Small intestine (tissue), 7 donors: ENCODE measurements around the gene KCNK7. TPM values are rescaled to one million over a fixed set of nuclear protein-coding genes. Genes with fewer than 3 reads are reported as not detected.
A peak's percentile ranks its signal among the peaks of the same experiment; 100 is the strongest.

Source experiments
- DNase-seq, 2 donors: peaks; one replicate each; pipeline versions ENCODE4 v3.0.0 to v3.0.0-alpha.2; 2013
- FAIRE-seq: peaks from 2 replicates; lab custom pipeline; 2012; peaks lifted over from hg19 to GRCh38; lab: Jason Lieb, UNC
- H3K27ac ChIP-seq, 3 donors: one replicate each; pipeline ENCODE4 v1.5.1; 2013; ENCODE audit warnings: low read length in 2 of 3, mild to moderate bottlenecking in 2 of 3, control low read depth in 1 of 3, inconsistent platforms in 1 of 3, low read depth in 1 of 3, moderate library complexity in 1 of 3
- H3K27me3 ChIP-seq, 3 donors: one replicate each; pipeline ENCODE4 v1.6.1; 2013; ENCODE audit warnings: low read length in 3 of 3, inconsistent platforms in 1 of 3; ENCODE audit not compliant: control insufficient read depth in 3 of 3, insufficient read depth in 3 of 3
- H3K36me3 ChIP-seq, 3 donors: one replicate each; pipeline ENCODE4 v1.6.1; 2013; ENCODE audit warnings: low read length in 3 of 3, inconsistent platforms in 1 of 3, low read depth in 1 of 3, mild to moderate bottlenecking in 1 of 3, moderate library complexity in 1 of 3; ENCODE audit not compliant: control insufficient read depth in 3 of 3, insufficient read depth in 2 of 3
- H3K4me1 ChIP-seq, 3 donors: one replicate each; pipeline ENCODE4 v1.6.1; 2013; ENCODE audit warnings: low read length in 2 of 3, inconsistent platforms in 1 of 3, low read depth in 1 of 3, mild to moderate bottlenecking in 1 of 3, moderate library complexity in 1 of 3; ENCODE audit not compliant: control insufficient read depth in 3 of 3, insufficient read depth in 2 of 3
- H3K4me3 ChIP-seq, 3 donors: one replicate each; pipeline ENCODE4 v1.5.1; 2013; ENCODE audit warnings: low read length in 3 of 3, control low read depth in 1 of 3, inconsistent platforms in 1 of 3, low read depth in 1 of 3, mild to moderate bottlenecking in 1 of 3, moderate library complexity in 1 of 3
- H3K9me3 ChIP-seq, 2 donors: one replicate each; pipeline ENCODE4 v1.6.1; 2013; ENCODE audit warnings: low read depth in 1 of 2, low read length in 1 of 2; ENCODE audit not compliant: control insufficient read depth in 2 of 2, insufficient read depth in 1 of 2
- WGBS, 3 donors: extraction: QIAGEN DNeasy Blood & Tissue Kit; methylation state at CpG; one replicate each; pipeline ENCODE4 v1.1.7; 2013; 5-methylcytosine and 5-hydroxymethylcytosine counted together
- polyA plus RNA-seq, 4 donors: library from polyadenylated mRNA; stranded (reverse) in 3 of 4; unstranded in 1 of 4; fragments of 200-250 nt in 3 of 4; fragments of 120-200 nt in 1 of 4; gene quantifications; one replicate each; pipeline versions ENCODE4 v1.2.1 to v1.2.3, GENCODE V29; 2013
- donor health status: healthy with polysubstance abuse.
- donor health status: control.
- donor health status: control.
- donor health status: Bipolar disorder and iron deficiency.
- donor health status: healthy.

The KCNK7 gene
- polyA plus RNA-seq, 4 donors = 0.84 to 31.1 (median 0.89) TPM; not detected in 1

DNA sequence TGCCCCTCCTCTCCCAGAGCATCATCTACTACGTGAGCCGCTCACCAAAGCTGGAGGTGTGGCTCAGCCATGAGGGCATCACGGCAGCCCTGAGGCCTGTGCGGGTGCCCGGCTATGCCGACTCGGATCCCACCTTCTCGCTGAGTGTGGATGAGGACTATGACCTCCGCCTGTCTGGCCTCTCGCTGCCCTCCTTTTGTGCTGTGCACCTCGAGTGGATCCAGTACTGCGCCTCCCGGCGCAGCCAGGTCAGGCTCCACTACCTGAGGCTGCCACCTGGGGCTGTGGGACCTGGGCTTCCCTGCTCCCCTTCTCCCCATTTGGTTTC, 38.5 kb upstream of the KCNK7 start:
- Histone ChIP-seq H3K4me1 (peaks cover 0 to 13% (median 0%) of the 10 kb centered on the region in 3 donors), H3K9me3 (no peaks in the 10 kb centered on the region), H3K27ac (no peak overlapping the region), H3K27me3 (no peaks in the 10 kb centered on the region), H3K4me3 (no peak overlapping the region), H3K36me3 (peaks cover 18 to 85% (median 36%) of the 10 kb centered on the region in 3 donors)
- FAIRE-seq (no peak), DNase-seq (no peak)
- WGBS, 3 donors = 90 to 93% (median 91%) methylated on average over 14 of the region's 14 CpGs

- FAIRE-seq = no peak
- WGBS, 3 donors = 81 to 88% (median 84%) methylated on average over 20 of the region's 20 CpGs
Observed at GRCh38 chr11:65633390-65634108, 37.9 kb upstream of the KCNK7 start.

GRCh38 chr11:65630215-65630614, 34.6 kb upstream of the KCNK7 start:
- FAIRE-seq = no peak
- H3K9me3 ChIP-seq = no peaks in the 10 kb centered on the region
- no peak overlapping the region for H3K4me3 ChIP-seq
- no peak overlapping the region for H3K27ac ChIP-seq
- WGBS, 3 donors = 87 to 90% (median 87%) methylated on average over 11 of the region's 11 CpGs
- H3K36me3 ChIP-seq = peaks cover 24 to 99% (median 38%) of the 10 kb centered on the region in 3 donors
- H3K4me1 ChIP-seq = no peaks in the 10 kb centered on the region
- no peaks in the 10 kb centered on the region for H3K27me3 ChIP-seq
- DNase-seq = no peak

More at GRCh38 chr11:65633390-65634108, 37.9 kb upstream of the KCNK7 start:
- H3K4me3 ChIP-seq = no peak overlapping the region
- H3K4me1 ChIP-seq = peaks cover 0 to 11% (median 0%) of the 10 kb centered on the region in 3 donors
- peaks cover 18 to 90% (median 40%) of the 10 kb centered on the region in 3 donors for H3K36me3 ChIP-seq
- no peak for DNase-seq
- H3K27ac ChIP-seq = no peak overlapping the region
- no peaks in the 10 kb centered on the region for H3K27me3 ChIP-seq
- no peaks in the 10 kb centered on the region for H3K9me3 ChIP-seq

DNA sequence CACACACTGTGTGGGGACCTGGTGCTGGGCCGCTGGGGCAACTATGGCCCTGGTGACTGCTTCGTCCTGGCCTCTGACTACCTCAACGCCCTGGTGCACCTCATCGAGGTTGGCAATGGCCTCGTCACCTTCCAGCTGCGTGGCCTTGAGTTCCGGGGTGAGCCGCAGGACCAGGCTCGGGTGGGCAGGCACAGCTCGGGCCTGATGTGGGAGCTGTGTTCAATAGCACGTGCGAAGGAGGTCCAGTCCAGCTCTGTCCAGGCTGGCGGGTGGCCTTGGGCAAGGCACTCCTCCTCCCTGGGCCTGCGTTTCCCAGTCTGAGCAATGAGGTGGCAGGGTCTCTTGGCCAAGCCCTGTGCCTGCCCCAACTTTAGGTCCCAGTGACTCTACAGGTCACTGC, 34.0 kb upstream of the KCNK7 start:
- Histone ChIP-seq H3K27ac (no peak overlapping the region), H3K9me3 (no peaks in the 10 kb centered on the region), H3K4me1 (no peaks in the 10 kb centered on the region), H3K4me3 (no peak overlapping the region), H3K36me3 (peaks cover 23 to 99% (median 34%) of the 10 kb centered on the region in 3 donors), H3K27me3 (no peaks in the 10 kb centered on the region)
- WGBS, 3 donors = 95 to 96% (median 96%) methylated on average over 14 of the region's 14 CpGs
- FAIRE-seq (no peak), DNase-seq (no peak)

DNA sequence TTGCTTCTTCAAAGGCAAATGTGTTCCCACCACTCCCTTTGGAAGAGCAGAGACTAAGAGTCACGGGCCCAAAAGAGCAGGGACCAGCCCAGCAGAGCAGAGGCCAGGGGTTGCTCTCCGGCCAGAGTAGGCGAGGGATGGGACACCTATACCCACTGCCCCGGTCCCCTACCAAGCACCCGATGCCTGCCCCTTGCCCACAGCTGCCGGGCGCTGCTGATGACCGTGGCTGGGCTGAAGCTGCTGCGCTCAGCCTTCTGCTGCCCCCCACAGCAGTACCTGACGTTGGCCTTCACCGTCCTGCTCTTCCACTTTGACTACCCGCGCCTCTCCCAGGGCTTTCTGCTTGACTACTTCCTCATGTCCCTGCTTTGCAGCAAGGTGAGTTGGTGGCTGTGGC, 31.6 kb upstream of the KCNK7 start:
- FAIRE-seq (no peak), DNase-seq (no peak)
- H3K9me3 ChIP-seq = no peaks in the 10 kb centered on the region
- H3K36me3 ChIP-seq = peaks cover 20 to 99% (median 36%) of the 10 kb centered on the region in 3 donors
- 96 to 97% (median 97%) methylated on average over 13 of the region's 13 CpGs for WGBS, 3 donors
- H3K27ac ChIP-seq = no peak overlapping the region
- no peaks in the 10 kb centered on the region for H3K27me3 ChIP-seq
- no peak overlapping the region for H3K4me3 ChIP-seq
- H3K4me1 ChIP-seq = no peaks in the 10 kb centered on the region

DNA sequence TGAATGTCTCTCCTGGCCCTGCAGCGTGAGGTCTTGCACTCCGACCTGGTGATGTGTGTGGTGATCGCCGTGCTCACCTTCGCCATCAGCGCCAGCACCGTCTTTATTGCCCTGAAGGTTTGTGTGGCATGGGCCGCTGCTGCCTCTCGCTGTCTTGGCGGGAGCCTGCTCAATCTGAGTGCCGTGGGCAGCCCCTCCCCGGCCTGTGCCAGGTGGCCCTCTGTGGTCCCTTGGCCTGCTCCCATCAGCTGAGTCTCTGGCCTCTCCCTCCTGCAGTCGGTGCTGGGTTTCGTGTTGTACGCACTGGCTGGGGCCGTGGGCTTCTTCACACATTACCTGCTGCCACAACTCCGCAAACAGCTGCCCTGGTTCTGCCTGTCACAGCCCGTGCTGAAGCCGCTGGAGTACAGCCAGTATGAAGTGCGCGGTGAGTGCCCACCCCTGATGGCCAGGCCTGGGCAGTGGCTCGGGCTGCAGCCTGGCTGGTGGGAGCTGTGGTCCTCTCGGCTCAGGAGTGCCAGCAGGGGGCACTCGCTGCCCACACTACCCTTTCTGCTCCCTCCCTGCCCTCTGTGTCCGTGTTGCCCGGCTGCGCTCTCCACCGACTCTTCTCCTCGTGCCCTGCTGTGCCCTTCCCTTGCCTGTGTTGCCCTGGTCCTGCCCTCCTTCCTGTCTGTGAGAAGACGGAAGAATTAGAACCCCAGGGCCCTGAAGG, 30.2 kb upstream of the KCNK7 start:
- FAIRE-seq = no peak
- peaks cover 24 to 99% (median 29%) of the 10 kb centered on the region in 3 donors for H3K36me3 ChIP-seq

GRCh38 chr11:65624931-65625627, 29.5 kb upstream of the KCNK7 start:
- peaks cover 26 to 99% (median 27%) of the 10 kb centered on the region in 3 donors for H3K36me3 ChIP-seq
- DNase-seq (no peak), FAIRE-seq (no peak)

More for the DNA sequence above, 30.2 kb upstream of the KCNK7 start:
- Histone ChIP-seq H3K4me3 (no peak overlapping the region), H3K27me3 (no peaks in the 10 kb centered on the region), H3K27ac (no peak overlapping the region), H3K9me3 (no peaks in the 10 kb centered on the region), H3K4me1 (no peaks in the 10 kb centered on the region)
- DNase-seq = peak; percentile 56 to 57
- 67 to 75% (median 70%) methylated on average over 28 to 30 of the region's 30 CpGs for WGBS, 3 donors

GRCh38 chr11:65623852-65624616, 28.4 kb upstream of the KCNK7 start:
- FAIRE-seq = no peak
- H3K36me3 ChIP-seq = peaks cover 21 to 99% (median 27%) of the 10 kb centered on the region in 3 donors
- 92 to 95% (median 94%) methylated on average over 25 of the region's 25 CpGs for WGBS, 3 donors
- no peaks in the 10 kb centered on the region for H3K4me1 ChIP-seq
- H3K27me3 ChIP-seq = no peaks in the 10 kb centered on the region
- no peaks in the 10 kb centered on the region for H3K9me3 ChIP-seq
- no peak for DNase-seq
- H3K27ac ChIP-seq = no peak overlapping the region
- H3K4me3 ChIP-seq = no peak overlapping the region

More at GRCh38 chr11:65624931-65625627, 29.5 kb upstream of the KCNK7 start:
- Histone ChIP-seq H3K27ac (no peak overlapping the region), H3K4me3 (no peak overlapping the region), H3K9me3 (no peaks in the 10 kb centered on the region), H3K27me3 (no peaks in the 10 kb centered on the region), H3K4me1 (no peaks in the 10 kb centered on the region)
- WGBS, 3 donors = 86 to 89% (median 88%) methylated on average over 28 to 30 of the region's 30 CpGs
